Measurements from ENCODE around the gene PARN.
"Not testable (repeated sequence)": the region's sequence is repeated elsewhere in the genome, so short reads cannot be mapped to it uniquely, and the experiment has no call there.

PARN gene

GRCh38 chr16:14462811-14463210 lies 167.2 kb downstream of the PARN start:
- no peak for FAIRE-seq

DNA sequence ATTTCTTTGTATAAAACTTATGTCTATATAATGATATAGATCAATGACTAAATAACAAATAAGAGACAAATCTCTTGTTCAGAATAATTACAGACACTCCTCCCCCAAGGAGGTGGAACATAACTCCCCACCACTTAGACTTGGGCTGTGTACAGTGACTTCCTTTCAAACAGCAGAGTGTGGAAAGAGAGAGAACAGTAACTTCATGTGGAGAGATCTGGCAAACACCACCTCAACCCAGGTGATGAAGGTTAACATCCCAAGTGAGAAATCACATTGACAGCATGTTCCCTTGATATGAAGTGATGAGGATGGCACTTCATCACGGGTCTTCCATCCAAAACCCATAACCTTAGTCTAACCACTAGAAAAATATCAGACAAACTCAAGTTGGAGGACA lies 169.3 kb downstream of the PARN start:
- FAIRE-seq: no peak

DNA sequence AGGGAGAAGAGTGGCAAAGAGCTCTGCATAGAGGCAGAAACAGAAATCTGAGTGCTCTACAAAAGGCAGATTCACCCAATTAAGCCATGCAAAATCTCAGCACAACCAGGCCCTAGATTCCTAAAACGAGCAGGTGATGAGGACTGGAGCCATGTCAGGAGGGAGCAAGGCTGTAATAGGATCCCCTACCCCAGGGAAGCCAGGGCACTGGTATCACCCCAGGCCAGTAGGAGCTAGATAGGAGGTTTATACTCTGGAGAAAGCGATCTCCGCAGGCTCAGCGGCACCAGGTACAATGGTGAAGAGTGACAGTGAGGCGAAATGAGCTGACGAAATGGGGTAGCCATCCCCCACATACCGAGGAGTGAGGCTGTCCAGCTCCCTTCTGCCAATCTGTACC lies 171.5 kb downstream of the PARN start:
- FAIRE-seq: no peak

DNA sequence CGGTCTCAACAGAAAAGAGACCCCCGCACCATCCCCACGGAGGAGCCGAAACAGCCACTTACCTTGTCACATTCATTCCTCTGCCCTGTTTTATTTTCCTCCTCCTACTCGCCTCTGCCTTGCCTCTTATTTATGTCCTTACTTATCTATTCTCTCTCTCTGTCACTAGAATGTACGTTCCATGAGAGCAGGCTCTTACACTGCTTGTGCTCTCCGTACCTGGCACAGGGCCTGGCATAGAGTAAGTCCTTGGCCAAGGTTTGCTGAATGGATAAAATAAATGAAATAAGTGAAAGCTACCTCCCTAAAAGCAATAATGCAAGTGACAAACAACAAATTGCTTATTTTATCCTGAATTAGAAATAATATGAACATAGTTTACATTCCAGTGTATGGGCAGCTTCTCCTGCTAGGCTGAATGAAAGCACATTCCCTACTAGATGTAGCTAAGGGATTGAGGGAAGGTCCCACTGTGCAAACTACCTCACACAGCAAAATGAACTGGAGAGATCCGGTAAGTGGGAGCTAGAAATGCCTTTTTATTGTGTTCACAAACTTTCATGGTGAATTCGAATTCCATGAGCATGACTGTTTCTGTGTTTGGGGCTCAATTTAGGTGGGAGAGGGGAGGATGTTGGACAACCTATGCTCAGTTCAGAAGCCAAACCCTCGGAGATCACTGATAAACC lies 173.1 kb downstream of the PARN start:
- no peak for FAIRE-seq

DNA sequence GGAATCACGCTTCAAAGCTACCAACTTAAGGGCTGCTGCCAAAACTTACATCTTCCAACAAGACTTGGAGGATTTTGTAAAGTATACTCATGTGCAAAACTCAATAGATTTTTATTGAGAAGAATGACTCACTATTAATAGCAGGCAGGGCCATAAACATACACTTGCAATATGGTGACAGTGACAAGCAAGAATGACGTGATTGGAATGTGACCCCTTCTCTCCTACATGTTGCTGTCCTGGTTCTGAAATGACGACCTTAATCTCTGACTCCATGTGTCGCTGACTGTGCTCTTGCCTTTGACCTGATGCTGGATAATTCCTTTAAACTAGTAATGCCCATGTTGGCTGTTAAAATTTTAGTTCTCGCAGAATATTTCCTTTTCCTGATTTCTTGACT lies 174.5 kb downstream of the PARN start:
- no peak for FAIRE-seq

DNA sequence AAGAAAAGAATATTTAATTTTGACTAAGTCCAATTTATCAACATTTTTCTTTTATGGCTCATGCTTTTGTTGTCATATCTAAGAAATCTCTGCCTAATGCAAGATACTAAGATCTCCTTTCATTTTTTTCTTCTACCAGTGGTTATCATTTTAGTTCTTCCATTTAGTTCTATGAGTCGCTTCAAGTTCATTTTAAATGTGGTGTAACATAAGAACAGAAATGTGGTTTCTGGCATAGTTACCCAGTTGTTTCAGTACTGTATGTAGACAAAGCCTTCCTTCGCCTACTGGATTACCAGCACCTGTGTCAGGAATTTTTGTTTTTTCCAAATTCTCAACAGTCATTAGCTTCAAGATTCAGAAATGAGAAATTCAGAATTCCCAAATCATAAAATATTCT lies 175.7 kb downstream of the PARN start:
- no peak for FAIRE-seq

- no peak for FAIRE-seq
Observed at GRCh38 chr16:14452066-14452465, 178.0 kb downstream of the PARN start.

- FAIRE-seq: no peak
Observed at GRCh38 chr16:14450846-14451245, 179.2 kb downstream of the PARN start.

DNA sequence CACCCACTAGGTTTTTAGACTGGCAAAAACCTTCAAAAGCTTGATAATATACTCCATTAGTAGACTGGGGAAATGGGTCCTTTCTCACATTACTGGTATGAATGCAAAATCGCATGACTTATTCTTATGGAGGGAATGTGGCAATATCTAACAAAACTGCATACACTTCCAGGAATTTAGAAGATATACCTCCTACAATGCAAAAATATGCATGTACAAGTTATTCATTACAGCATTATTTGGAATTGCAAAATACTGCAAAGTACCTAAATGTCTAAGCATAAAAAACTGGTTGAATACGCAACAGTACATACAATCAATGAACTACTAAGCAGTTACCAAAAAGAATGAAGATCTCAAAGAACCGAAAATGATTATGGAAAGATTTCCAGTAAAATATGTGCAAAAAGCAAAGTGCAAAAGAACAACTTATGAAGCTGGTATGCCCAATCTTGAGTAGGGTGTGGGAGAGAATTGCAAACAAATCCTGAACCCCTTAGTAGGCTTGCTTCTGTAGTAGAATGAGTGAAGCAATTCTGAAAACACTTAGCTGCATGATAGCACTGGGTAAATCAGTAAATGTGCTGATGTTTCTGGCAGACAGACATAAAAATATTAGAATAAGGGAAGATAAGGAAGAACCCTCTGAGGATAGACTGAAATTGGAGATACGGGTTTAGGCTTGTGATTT lies 180.1 kb downstream of the PARN start:
- FAIRE-seq: no peak

DNA sequence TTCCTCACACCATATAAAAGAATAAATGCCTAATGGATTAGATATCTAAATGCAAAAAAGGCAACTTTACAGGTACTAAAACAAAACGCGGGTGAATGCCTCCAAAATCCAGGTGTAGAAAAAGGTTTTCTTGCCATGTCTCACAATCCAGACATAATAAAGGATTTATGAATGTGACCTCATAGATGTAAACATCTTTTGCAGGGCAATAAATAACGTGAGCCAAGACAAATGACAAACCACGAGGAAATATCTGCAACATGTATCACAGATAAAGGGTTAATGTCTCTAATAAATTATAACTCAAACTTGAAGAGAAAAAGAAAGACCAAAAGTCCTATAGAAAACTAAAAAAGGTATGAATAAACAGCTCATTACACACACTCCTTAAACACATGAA lies 180.7 kb downstream of the PARN start:
- no peak for FAIRE-seq

GRCh38 chr16:14448879-14449278 lies 181.2 kb downstream of the PARN start:
- no peak for FAIRE-seq

GRCh38 chr16:14447783-14448182 lies 182.3 kb downstream of the PARN start:
- FAIRE-seq: no peak

GRCh38 chr16:14446796-14447195 lies 183.3 kb downstream of the PARN start:
- no peak for FAIRE-seq

DNA sequence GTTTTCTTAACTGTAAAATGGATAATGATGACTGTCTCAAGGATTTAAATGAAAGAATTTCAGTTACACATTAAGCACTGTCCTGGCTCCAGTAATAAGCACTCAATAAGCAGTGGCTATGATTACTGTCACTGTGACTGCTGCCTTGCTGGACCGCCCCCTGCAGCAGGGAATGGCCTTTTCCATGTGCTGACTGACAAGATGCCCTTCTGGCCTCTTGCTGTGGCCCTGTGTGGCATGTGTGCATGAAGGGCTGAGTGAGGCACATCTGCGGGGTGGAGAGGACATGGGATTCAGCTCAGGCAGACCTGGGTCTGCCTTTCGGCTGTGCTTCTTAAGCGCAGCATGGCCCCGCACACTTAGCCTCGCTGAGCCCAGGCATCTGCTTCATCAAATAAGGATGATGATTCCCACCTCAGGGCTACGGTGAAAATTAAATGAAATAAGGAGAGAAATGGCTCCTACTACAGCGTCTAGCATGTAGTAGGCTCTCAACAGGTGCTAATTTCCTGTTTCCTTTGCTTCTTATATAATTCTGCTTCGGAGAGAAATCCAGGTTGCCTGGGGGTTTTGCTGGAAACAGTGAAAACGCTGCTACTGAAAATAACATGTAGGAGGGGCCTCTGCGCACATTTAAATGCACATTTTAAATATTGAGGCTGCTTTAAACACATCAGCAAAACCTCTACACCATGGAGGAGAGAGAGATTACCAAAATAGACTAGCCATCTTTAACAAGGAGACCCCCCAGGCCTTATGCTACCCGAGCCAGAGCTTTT lies 183.9 kb downstream of the PARN start:
- FAIRE-seq: no peak

GRCh38 chr16:14444979-14445810 lies 184.9 kb downstream of the PARN start:
- no peak for FAIRE-seq

DNA sequence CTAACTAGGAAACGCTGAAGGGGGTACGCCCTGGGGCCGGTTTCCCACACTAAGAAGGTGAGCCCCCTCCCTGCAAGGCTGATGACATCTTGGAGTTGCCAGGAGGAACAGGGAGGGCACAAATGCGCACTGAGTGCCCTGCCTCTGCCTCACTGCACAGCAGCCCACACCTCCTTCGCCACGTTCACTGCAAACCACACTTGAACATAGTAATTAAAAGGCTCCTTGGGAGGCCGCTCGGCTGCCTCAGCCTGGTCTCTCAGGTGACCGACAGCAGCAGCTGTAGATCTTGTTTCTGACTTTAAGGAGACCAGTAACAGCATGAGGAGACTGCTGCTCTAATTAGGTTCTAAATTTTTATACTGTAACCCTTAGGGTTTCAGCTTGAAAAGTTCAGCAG lies 188.5 kb downstream of the PARN start:
- FAIRE-seq: not testable (repeated sequence)

GRCh38 chr16:14438256-14438655 lies 191.8 kb downstream of the PARN start:
- FAIRE-seq: no peak

DNA sequence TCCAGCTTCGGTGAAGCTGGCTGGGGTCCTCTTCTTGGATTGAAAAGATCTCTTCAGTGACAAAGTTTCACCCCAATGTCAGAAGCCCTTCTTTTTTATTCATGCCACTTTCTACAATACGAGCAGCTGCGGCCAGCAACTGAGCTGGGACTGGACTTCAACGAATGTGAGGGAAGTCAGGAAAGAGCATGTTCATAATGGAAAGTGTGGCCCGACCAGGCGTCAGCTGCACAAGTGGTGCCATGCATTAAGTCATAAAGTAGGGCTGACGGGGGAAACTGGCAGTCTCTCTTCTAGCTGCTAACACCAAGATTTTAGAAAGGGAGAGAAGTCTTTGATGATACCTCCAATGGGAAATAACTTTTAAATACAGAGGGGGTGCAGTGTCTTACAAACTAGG lies 192.6 kb downstream of the PARN start:
- FAIRE-seq: no peak

- no peak for FAIRE-seq
Observed at GRCh38 chr16:14436401-14436955, 193.6 kb downstream of the PARN start.

GRCh38 chr16:14434860-14435259 lies 195.2 kb downstream of the PARN start:
- no peak for FAIRE-seq

DNA sequence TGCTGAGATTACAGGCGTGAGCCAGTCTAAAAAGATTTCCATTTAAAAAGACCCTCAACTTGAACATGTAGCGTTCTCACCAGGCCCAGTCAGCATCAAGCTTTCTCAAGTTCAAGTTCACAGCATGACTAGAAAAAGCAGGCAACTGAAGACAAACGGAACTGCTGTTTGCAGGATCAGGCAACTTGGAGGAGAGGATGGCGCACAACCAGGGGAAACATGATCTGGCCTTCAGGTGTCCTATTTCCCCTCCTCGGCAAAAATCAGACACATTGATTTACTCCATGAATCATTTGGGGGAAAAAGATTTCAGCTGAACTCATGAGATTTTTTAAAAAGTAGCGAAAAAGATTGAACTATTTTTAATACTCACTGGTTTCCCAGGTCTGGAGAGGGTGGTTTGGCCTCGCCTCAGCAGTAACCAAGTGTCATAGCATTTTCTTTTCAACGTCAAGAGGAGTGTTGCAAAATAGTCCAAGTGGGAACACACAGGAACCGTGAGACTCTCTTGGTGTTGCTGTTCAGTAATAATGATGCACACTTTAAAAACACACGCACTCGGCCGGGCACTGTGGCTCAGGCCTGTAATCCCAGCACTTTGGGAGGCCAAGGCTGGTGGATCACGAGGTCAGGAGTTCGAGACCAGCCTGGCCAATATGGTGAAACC lies 201.0 kb downstream of the PARN start:
- not testable (repeated sequence) for FAIRE-seq

- no peak for FAIRE-seq
Observed at GRCh38 chr16:14428043-14428442, 202.0 kb downstream of the PARN start.
